Calu3 (cell line): ENCODE data around the gene MAGEB4. TPM values are rescaled to one million over a fixed set of nuclear protein-coding genes. Genes with fewer than 3 reads are reported as not detected.

Experiments
- BruUV-seq: library from RNA; stranded (reverse); fragments of 400-500 nt; replicated peaks from 2 replicates; lab custom pipeline; 2021; lab: Mats Ljungman, UMichigan
- CTCF ChIA-PET: fragments of 300-600 bp; sonication (Branson Sonifier 250); formaldehyde crosslinking; loops from one replicate; lab custom pipeline; 2022; ENCODE audit warnings: antibody characterized with exemption; lab: Charles Lee
- DNase-seq: peaks from one replicate; pipeline ENCODE4 v3.0.0; 2022
- H3K27ac Mint-ChIP-seq: one replicate; pipeline ENCODE4 v1.8.0; 2022; ENCODE audit warnings: mixed read lengths; ENCODE audit not compliant: unreplicated experiment
- H3K27me3 Mint-ChIP-seq: one replicate; pipeline ENCODE4 v1.8.0; 2022; ENCODE audit warnings: mixed read lengths; ENCODE audit not compliant: unreplicated experiment
- H3K36me3 Mint-ChIP-seq: one replicate; pipeline ENCODE4 v1.8.0; 2022; ENCODE audit warnings: mild to moderate bottlenecking, moderate library complexity, mixed read lengths; ENCODE audit not compliant: insufficient read depth, unreplicated experiment
- H3K4me1 Mint-ChIP-seq: one replicate; pipeline ENCODE4 v1.8.0; 2022; ENCODE audit warnings: mild to moderate bottlenecking, low read depth, mixed read lengths; ENCODE audit not compliant: unreplicated experiment
- H3K4me3 Mint-ChIP-seq: one replicate; pipeline ENCODE4 v1.8.0; 2022; ENCODE audit warnings: mild to moderate bottlenecking, low read depth, moderate library complexity, mixed read lengths; ENCODE audit not compliant: unreplicated experiment
- H3K9me3 Mint-ChIP-seq: one replicate; pipeline ENCODE4 v1.8.0; 2022; ENCODE audit warnings: low read depth, mixed read lengths; ENCODE audit not compliant: unreplicated experiment
- intact Hi-C: fragments of 100-400 bp; cut with micrococcal nuclease; formaldehyde crosslinking; loops from one replicate; pipeline ENCODE4 v1.10.0; 2022; ENCODE audit not compliant: unreplicated experiment
- total RNA-seq: library from RNA; stranded (reverse); gene quantifications from 2 replicates; pipeline ENCODE4 v1.2.3, GENCODE V29; 2022
- TF ChIP-seq, protein P1 (sequence below): fragments of 200-600 bp; IDR thresholded peaks from one replicate; pipeline ENCODE4 v1.8.0; 2022; ENCODE audit warnings: antibody characterized with exemption; ENCODE audit not compliant: unreplicated experiment

The MAGEB4 gene
- total RNA-seq, 1 experiment from 2014 or later, result not detected

- peaks cover 2% of the 10 kb centered on the region for H3K9me3 Mint-ChIP-seq
- no peak overlapping the region for H3K27ac Mint-ChIP-seq
- no peak overlapping the region for H3K4me3 Mint-ChIP-seq
- intact Hi-C loops, result no loop called here
- H3K27me3 Mint-ChIP-seq, result no peaks in the 10 kb centered on the region
- H3K36me3 Mint-ChIP-seq, result no peaks in the 10 kb centered on the region
- DNase-seq, result no peak
- TF ChIP-seq, protein P1, sequence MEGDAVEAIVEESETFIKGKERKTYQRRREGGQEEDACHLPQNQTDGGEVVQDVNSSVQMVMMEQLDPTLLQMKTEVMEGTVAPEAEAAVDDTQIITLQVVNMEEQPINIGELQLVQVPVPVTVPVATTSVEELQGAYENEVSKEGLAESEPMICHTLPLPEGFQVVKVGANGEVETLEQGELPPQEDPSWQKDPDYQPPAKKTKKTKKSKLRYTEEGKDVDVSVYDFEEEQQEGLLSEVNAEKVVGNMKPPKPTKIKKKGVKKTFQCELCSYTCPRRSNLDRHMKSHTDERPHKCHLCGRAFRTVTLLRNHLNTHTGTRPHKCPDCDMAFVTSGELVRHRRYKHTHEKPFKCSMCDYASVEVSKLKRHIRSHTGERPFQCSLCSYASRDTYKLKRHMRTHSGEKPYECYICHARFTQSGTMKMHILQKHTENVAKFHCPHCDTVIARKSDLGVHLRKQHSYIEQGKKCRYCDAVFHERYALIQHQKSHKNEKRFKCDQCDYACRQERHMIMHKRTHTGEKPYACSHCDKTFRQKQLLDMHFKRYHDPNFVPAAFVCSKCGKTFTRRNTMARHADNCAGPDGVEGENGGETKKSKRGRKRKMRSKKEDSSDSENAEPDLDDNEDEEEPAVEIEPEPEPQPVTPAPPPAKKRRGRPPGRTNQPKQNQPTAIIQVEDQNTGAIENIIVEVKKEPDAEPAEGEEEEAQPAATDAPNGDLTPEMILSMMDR, result no peak
- CTCF ChIA-PET, result no interaction called here
- H3K4me1 Mint-ChIP-seq, result no peaks in the 10 kb centered on the region
- no TSS peak for BruUV-seq
Observed at GRCh38 chrX:30248854-30249253, 7.1 kb downstream of the MAGEB4 start.

GRCh38 chrX:30253257-30253656 is 11.5 kb downstream of the MAGEB4 start:
- Mint-ChIP-seq H3K4me3 (no peak overlapping the region), H3K27ac (no peak overlapping the region), H3K36me3 (no peaks in the 10 kb centered on the region), H3K9me3 (peaks cover 2% of the 10 kb centered on the region), H3K27me3 (no peaks in the 10 kb centered on the region), H3K4me1 (no peaks in the 10 kb centered on the region)
- TF ChIP-seq, protein P1, result no peak
- CTCF ChIA-PET, result no interaction called here
- no TSS peak for BruUV-seq
- intact Hi-C loops, result no loop called here
- DNase-seq, result no peak

DNA sequence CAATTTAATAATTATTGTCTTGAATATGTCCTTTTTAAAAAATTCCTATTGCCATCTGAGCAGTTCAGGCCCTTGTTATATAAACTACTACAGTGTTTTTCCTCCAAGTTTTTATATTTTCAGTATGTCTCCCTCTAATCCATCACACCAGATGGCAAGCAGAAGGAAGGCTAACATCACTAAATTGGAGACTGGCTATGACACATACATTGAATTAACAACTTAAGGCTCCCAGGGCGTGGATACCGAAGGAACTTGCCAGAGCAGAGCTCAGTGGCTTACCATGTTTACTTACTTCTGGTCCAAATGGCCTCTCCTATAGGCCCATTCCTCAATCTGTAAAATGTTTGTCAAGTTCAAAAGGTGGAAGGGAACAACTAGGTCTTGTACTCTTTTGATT is 18.1 kb downstream of the MAGEB4 start:
- intact Hi-C loops, result no loop called here
- Mint-ChIP-seq H3K4me3 (no peak overlapping the region), H3K27ac (no peak overlapping the region), H3K4me1 (no peaks in the 10 kb centered on the region), H3K9me3 (no peaks in the 10 kb centered on the region), H3K36me3 (no peaks in the 10 kb centered on the region), H3K27me3 (no peaks in the 10 kb centered on the region)
- DNase-seq, result no peak
- CTCF ChIA-PET, result no interaction called here
- BruUV-seq, result no TSS peak
- TF ChIP-seq, protein P1, result no peak

GRCh38 chrX:30261012-30261411 is 19.2 kb downstream of the MAGEB4 start:
- Mint-ChIP-seq H3K27ac (no peak overlapping the region), H3K4me3 (no peak overlapping the region), H3K36me3 (no peaks in the 10 kb centered on the region), H3K27me3 (no peaks in the 10 kb centered on the region), H3K4me1 (no peaks in the 10 kb centered on the region), H3K9me3 (no peaks in the 10 kb centered on the region)
- BruUV-seq, result no TSS peak
- intact Hi-C loops, result no loop called here
- CTCF ChIA-PET, result no interaction called here
- DNase-seq, result no peak
- TF ChIP-seq, protein P1, result no peak
